Endodermal cell (in vitro differentiated cells): Measurements from ENCODE around the gene ERAP2. TPM values are rescaled to one million over a fixed set of nuclear protein-coding genes. Genes with fewer than 3 reads are reported as not detected.

ENCODE experiments used
- DNase-seq: peaks from one replicate; pipeline ENCODE4 v3.0.0-alpha.2; 2017
- H3K27ac ChIP-seq: 2 replicates; pipeline ENCODE4 v1.5.1; 2013; ENCODE audit warnings: mild to moderate bottlenecking, low read depth, low read length, moderate library complexity
- H3K27me3 ChIP-seq: 2 replicates; pipeline ENCODE4 v1.6.1; 2013; ENCODE audit warnings: mild to moderate bottlenecking, low read length, moderate library complexity; ENCODE audit not compliant: insufficient read depth, control insufficient read depth, poor library complexity, severe bottlenecking
- H3K36me3 ChIP-seq: 2 replicates; pipeline ENCODE4 v1.7.0; 2013; ENCODE audit warnings: mild to moderate bottlenecking, low read length, moderate library complexity; ENCODE audit not compliant: control insufficient read depth, insufficient read depth
- H3K4me1 ChIP-seq: one replicate; pipeline ENCODE4 v1.7.0; 2013; ENCODE audit warnings: low read length; ENCODE audit not compliant: control insufficient read depth, insufficient read depth
- H3K4me3 ChIP-seq: 2 replicates; pipeline ENCODE4 v1.5.1; 2013; ENCODE audit warnings: mild to moderate bottlenecking, low read length, moderate library complexity
- H3K9ac ChIP-seq: 2 replicates; pipeline ENCODE4 v1.6.1; 2013; ENCODE audit warnings: mild to moderate bottlenecking, low read length, moderate library complexity; ENCODE audit not compliant: poor library complexity, severe bottlenecking; ENCODE audit errors: extremely low read depth
- H3K9me3 ChIP-seq: 2 replicates; pipeline ENCODE4 v1.6.1; 2013; ENCODE audit warnings: mild to moderate bottlenecking, low read length, moderate library complexity; ENCODE audit not compliant: control insufficient read depth
- H3K27ac Mint-ChIP-seq: 2 replicates; pipeline ENCODE4 v1.8.0; 2020; ENCODE audit warnings: mixed read lengths
- H3K27me3 Mint-ChIP-seq: 2 replicates; pipeline ENCODE4 v1.8.0; 2021; ENCODE audit warnings: mild to moderate bottlenecking, mixed read lengths; ENCODE audit not compliant: insufficient read depth
- H3K36me3 Mint-ChIP-seq: 2 replicates; pipeline ENCODE4 v1.8.0; 2020; ENCODE audit warnings: low read depth, mixed read lengths
- H3K4me1 Mint-ChIP-seq: 2 replicates; pipeline ENCODE4 v1.8.0; 2020; ENCODE audit warnings: mixed read lengths
- H3K4me3 Mint-ChIP-seq: 2 replicates; pipeline ENCODE4 v1.8.0; 2020; ENCODE audit warnings: mild to moderate bottlenecking, moderate library complexity, mixed read lengths
- H3K9me3 Mint-ChIP-seq: 2 replicates; pipeline ENCODE4 v1.8.0; 2020; ENCODE audit warnings: mild to moderate bottlenecking, mixed read lengths
- WGBS, 2 experiments: methylation state at CpG; one replicate each; pipeline versions ENCODE4 v1.1.5 to v1.1.7; 2013; ENCODE audit warnings: missing lambda C conversion rate in 2 of 2, mixed read lengths in 1 of 2; ENCODE audit not compliant: insufficient coverage in 1 of 2, insufficient read length in 1 of 2; 5-methylcytosine and 5-hydroxymethylcytosine counted together
- total RNA-seq, 2 donors: library from RNA; stranded (reverse); fragmentation: NEBNext Ultra II Directional in 1 of 2; extraction: Animal tissue kit (Norgen Biotek cat#: 25700) in 1 of 2; gene quantifications; 2 replicates in 1 of 2; 3 replicates in 1 of 2; pipeline ENCODE4 v1.2.1, GENCODE V29; 2021
- TF ChIP-seq, protein P1 (sequence below): fragments of 200-600 bp; sonication (generic); conservative IDR thresholded peaks from 2 replicates; pipeline ENCODE4 v1.5.0; 2021; ENCODE audit warnings: antibody characterized with exemption, mild to moderate bottlenecking

ERAP2 gene
- total RNA-seq, 2 donors from 2014 or later: not detected

- no peak overlapping the region for H3K27ac ChIP-seq
- no peak overlapping the region for H3K4me3 Mint-ChIP-seq
- peaks cover 15% of the 10 kb centered on the region for H3K9me3 Mint-ChIP-seq
- no peak overlapping the region for H3K4me3 ChIP-seq
- H3K4me1 Mint-ChIP-seq: peaks cover 9% of the 10 kb centered on the region
- no peaks in the 10 kb centered on the region for H3K36me3 ChIP-seq
- no peaks in the 10 kb centered on the region for H3K27me3 ChIP-seq
- WGBS, 2 experiments: 92% methylated on average over 2 of the region's 2 CpGs; no CpG with 5 or more reads in 1 of the 2 experiments
- no peaks in the 10 kb centered on the region for H3K36me3 Mint-ChIP-seq
- peaks cover 4% of the 10 kb centered on the region for H3K4me1 ChIP-seq
- no peak overlapping the region for H3K27ac Mint-ChIP-seq
- no peak overlapping the region for H3K9ac ChIP-seq
- peaks cover 21% of the 10 kb centered on the region for H3K9me3 ChIP-seq
- H3K27me3 Mint-ChIP-seq: no peaks in the 10 kb centered on the region
- no peak for DNase-seq
- TF ChIP-seq, protein P1, sequence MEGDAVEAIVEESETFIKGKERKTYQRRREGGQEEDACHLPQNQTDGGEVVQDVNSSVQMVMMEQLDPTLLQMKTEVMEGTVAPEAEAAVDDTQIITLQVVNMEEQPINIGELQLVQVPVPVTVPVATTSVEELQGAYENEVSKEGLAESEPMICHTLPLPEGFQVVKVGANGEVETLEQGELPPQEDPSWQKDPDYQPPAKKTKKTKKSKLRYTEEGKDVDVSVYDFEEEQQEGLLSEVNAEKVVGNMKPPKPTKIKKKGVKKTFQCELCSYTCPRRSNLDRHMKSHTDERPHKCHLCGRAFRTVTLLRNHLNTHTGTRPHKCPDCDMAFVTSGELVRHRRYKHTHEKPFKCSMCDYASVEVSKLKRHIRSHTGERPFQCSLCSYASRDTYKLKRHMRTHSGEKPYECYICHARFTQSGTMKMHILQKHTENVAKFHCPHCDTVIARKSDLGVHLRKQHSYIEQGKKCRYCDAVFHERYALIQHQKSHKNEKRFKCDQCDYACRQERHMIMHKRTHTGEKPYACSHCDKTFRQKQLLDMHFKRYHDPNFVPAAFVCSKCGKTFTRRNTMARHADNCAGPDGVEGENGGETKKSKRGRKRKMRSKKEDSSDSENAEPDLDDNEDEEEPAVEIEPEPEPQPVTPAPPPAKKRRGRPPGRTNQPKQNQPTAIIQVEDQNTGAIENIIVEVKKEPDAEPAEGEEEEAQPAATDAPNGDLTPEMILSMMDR: no peak
Observed at GRCh38 chr5:96852759-96853158, 23.5 kb upstream of the ERAP2 start.

- Histone ChIP-seq H3K36me3 (no peaks in the 10 kb centered on the region), H3K4me3 (no peak overlapping the region), H3K27me3 (no peaks in the 10 kb centered on the region), H3K27ac (no peak overlapping the region), H3K9ac (no peak overlapping the region), H3K4me1 (peaks cover 6% of the 10 kb centered on the region), H3K9me3 (peaks cover 11% of the 10 kb centered on the region)
- no peaks in the 10 kb centered on the region for H3K36me3 Mint-ChIP-seq
- H3K27me3 Mint-ChIP-seq: no peaks in the 10 kb centered on the region
- H3K4me3 Mint-ChIP-seq: no peak overlapping the region
- no peak for DNase-seq
- TF ChIP-seq, protein P1: no peak
- WGBS, 2 experiments: 88% methylated on average over 1 of the region's 1 CpG; no CpG with 5 or more reads in 1 of the 2 experiments
- H3K9me3 Mint-ChIP-seq: peaks cover 7% of the 10 kb centered on the region
- no peak overlapping the region for H3K27ac Mint-ChIP-seq
- H3K4me1 Mint-ChIP-seq: peaks cover 11% of the 10 kb centered on the region
Observed at GRCh38 chr5:96854067-96854466, 22.2 kb upstream of the ERAP2 start.

GRCh38 chr5:96855031-96855872 is 21.0 kb upstream of the ERAP2 start:
- Histone ChIP-seq H3K36me3 (no peaks in the 10 kb centered on the region), H3K4me3 (no peak overlapping the region), H3K9ac (no peak overlapping the region), H3K27me3 (no peaks in the 10 kb centered on the region), H3K4me1 (peaks cover 6% of the 10 kb centered on the region), H3K27ac (no peak overlapping the region), H3K9me3 (no peaks in the 10 kb centered on the region)
- WGBS, 2 experiments: 89 to 91% methylated on average over 5 to 6 of the region's 6 CpGs
- H3K27ac Mint-ChIP-seq: no peak overlapping the region
- no peak for DNase-seq
- TF ChIP-seq, protein P1: no peak
- H3K4me3 Mint-ChIP-seq: no peak overlapping the region
- H3K9me3 Mint-ChIP-seq: no peaks in the 10 kb centered on the region
- no peaks in the 10 kb centered on the region for H3K27me3 Mint-ChIP-seq
- H3K4me1 Mint-ChIP-seq: peaks cover 11% of the 10 kb centered on the region
- H3K36me3 Mint-ChIP-seq: no peaks in the 10 kb centered on the region
